Measurements from ENCODE around the gene RXFP2.

RXFP2 gene

GRCh38 chr13:31772231-31772630 is 32.9 kb downstream of the RXFP2 start:
- Histone ChIP-seq H3K9me3 (ENCODE audit: low read depth, low read length) (no peaks in the 10 kb centered on the region), H3K27ac (no peak overlapping the region), H3K36me3 (ENCODE audit: insufficient read depth, low read length) (no peaks in the 10 kb centered on the region), H3K4me3 (no peak overlapping the region), H3K9ac (ENCODE audit: insufficient read length) (no peak overlapping the region)
- TF ChIP-seq FOXP2 (optimal IDR thresholded peaks at IDR 0.05; ENCODE audit: control extremely low read depth, extremely low read length, insufficient read depth) (no peak), POLR2AphosphoS5 (IDR thresholded peaks at IDR 0.05; ENCODE audit: borderline replicate concordance, low read depth, low read length) (no peak), EZH2 (IDR thresholded peaks at IDR 0.05) (no peak)
- DNase-seq (ENCODE audit: low read depth, low spot score): no peak

GRCh38 chr13:31773538-31773937 is 34.2 kb downstream of the RXFP2 start:
- TF ChIP-seq FOXP2 (optimal IDR thresholded peaks at IDR 0.05; ENCODE audit: control extremely low read depth, extremely low read length, insufficient read depth) (no peak), EZH2 (IDR thresholded peaks at IDR 0.05) (no peak), POLR2AphosphoS5 (IDR thresholded peaks at IDR 0.05; ENCODE audit: borderline replicate concordance, low read depth, low read length) (no peak)
- Histone ChIP-seq H3K36me3 (ENCODE audit: insufficient read depth, low read length) (no peaks in the 10 kb centered on the region), H3K27ac (no peak overlapping the region), H3K9me3 (ENCODE audit: low read depth, low read length) (no peaks in the 10 kb centered on the region), H3K9ac (ENCODE audit: insufficient read length) (no peak overlapping the region), H3K4me3 (no peak overlapping the region)
- DNase-seq (ENCODE audit: low read depth, low spot score): no peak

GRCh38 chr13:31774186-31774750 is 34.9 kb downstream of the RXFP2 start:
- no peaks in the 10 kb centered on the region for H3K36me3 ChIP-seq (ENCODE audit: insufficient read depth, low read length)
- no peak for DNase-seq (ENCODE audit: low read depth, low spot score)
- H3K27ac ChIP-seq: no peak overlapping the region
- H3K9me3 ChIP-seq (ENCODE audit: low read depth, low read length): no peaks in the 10 kb centered on the region
- H3K9ac ChIP-seq (ENCODE audit: insufficient read length): no peak overlapping the region
- TF ChIP-seq POLR2AphosphoS5 (IDR thresholded peaks at IDR 0.05; ENCODE audit: borderline replicate concordance, low read depth, low read length): no peak
- TF ChIP-seq FOXP2 (optimal IDR thresholded peaks at IDR 0.05; ENCODE audit: control extremely low read depth, extremely low read length, insufficient read depth): no peak
- TF ChIP-seq EZH2 (IDR thresholded peaks at IDR 0.05): no peak
- no peak overlapping the region for H3K4me3 ChIP-seq

GRCh38 chr13:31775148-31775547 is 35.8 kb downstream of the RXFP2 start:
- Histone ChIP-seq H3K9ac (ENCODE audit: insufficient read length) (no peak overlapping the region), H3K36me3 (ENCODE audit: insufficient read depth, low read length) (no peaks in the 10 kb centered on the region), H3K27ac (no peak overlapping the region), H3K9me3 (ENCODE audit: low read depth, low read length) (no peaks in the 10 kb centered on the region), H3K4me3 (no peak overlapping the region)
- no peak for DNase-seq (ENCODE audit: low read depth, low spot score)
- TF ChIP-seq FOXP2 (optimal IDR thresholded peaks at IDR 0.05; ENCODE audit: control extremely low read depth, extremely low read length, insufficient read depth): no peak
- TF ChIP-seq EZH2 (IDR thresholded peaks at IDR 0.05): no peak
- no peak for TF ChIP-seq POLR2AphosphoS5 (IDR thresholded peaks at IDR 0.05; ENCODE audit: borderline replicate concordance, low read depth, low read length)

GRCh38 chr13:31775686-31776085 is 36.4 kb downstream of the RXFP2 start:
- TF ChIP-seq FOXP2 (optimal IDR thresholded peaks at IDR 0.05; ENCODE audit: control extremely low read depth, extremely low read length, insufficient read depth) (no peak), EZH2 (IDR thresholded peaks at IDR 0.05) (no peak)
- Histone ChIP-seq H3K27ac (no peak overlapping the region), H3K9me3 (ENCODE audit: low read depth, low read length) (no peaks in the 10 kb centered on the region), H3K4me3 (no peak overlapping the region), H3K9ac (ENCODE audit: insufficient read length) (no peak overlapping the region), H3K36me3 (ENCODE audit: insufficient read depth, low read length) (no peaks in the 10 kb centered on the region)
- DNase-seq (ENCODE audit: low read depth, low spot score): no peak

- no peak overlapping the region for H3K4me3 ChIP-seq
- TF ChIP-seq FOXP2 (optimal IDR thresholded peaks at IDR 0.05; ENCODE audit: control extremely low read depth, extremely low read length, insufficient read depth): no peak
- H3K9me3 ChIP-seq (ENCODE audit: low read depth, low read length): no peaks in the 10 kb centered on the region
- no peaks in the 10 kb centered on the region for H3K36me3 ChIP-seq (ENCODE audit: insufficient read depth, low read length)
- no peak for DNase-seq (ENCODE audit: low read depth, low spot score)
- no peak overlapping the region for H3K27ac ChIP-seq
- no peak overlapping the region for H3K9ac ChIP-seq (ENCODE audit: insufficient read length)
These were observed 41.7 kb downstream of the RXFP2 start for GRCh38 chr13:31781064-31781463.

GRCh38 chr13:31786011-31786410 is 46.7 kb downstream of the RXFP2 start:
- Histone ChIP-seq H3K9ac (ENCODE audit: insufficient read length) (no peak overlapping the region), H3K4me3 (no peak overlapping the region), H3K36me3 (ENCODE audit: insufficient read depth, low read length) (no peaks in the 10 kb centered on the region), H3K9me3 (ENCODE audit: low read depth, low read length) (no peaks in the 10 kb centered on the region), H3K27ac (no peak overlapping the region)
- TF ChIP-seq POLR2AphosphoS5 (IDR thresholded peaks at IDR 0.05; ENCODE audit: borderline replicate concordance, low read depth, low read length) (no peak), FOXP2 (optimal IDR thresholded peaks at IDR 0.05; ENCODE audit: control extremely low read depth, extremely low read length, insufficient read depth) (no peak), EZH2 (IDR thresholded peaks at IDR 0.05) (no peak)
- no peak for DNase-seq (ENCODE audit: low read depth, low spot score)

GRCh38 chr13:31790992-31791391 is 51.7 kb downstream of the RXFP2 start:
- Histone ChIP-seq H3K9me3 (ENCODE audit: low read depth, low read length) (no peaks in the 10 kb centered on the region), H3K27ac (no peak overlapping the region), H3K36me3 (ENCODE audit: insufficient read depth, low read length) (no peaks in the 10 kb centered on the region), H3K9ac (ENCODE audit: insufficient read length) (no peak overlapping the region), H3K4me3 (no peak overlapping the region)
- DNase-seq (ENCODE audit: low read depth, low spot score): no peak
- no peak for TF ChIP-seq EZH2 (IDR thresholded peaks at IDR 0.05)
- TF ChIP-seq FOXP2 (optimal IDR thresholded peaks at IDR 0.05; ENCODE audit: control extremely low read depth, extremely low read length, insufficient read depth): no peak
- no peak for TF ChIP-seq POLR2AphosphoS5 (IDR thresholded peaks at IDR 0.05; ENCODE audit: borderline replicate concordance, low read depth, low read length)

- DNase-seq (ENCODE audit: low read depth, low spot score): no peak
- Histone ChIP-seq H3K4me3 (no peak overlapping the region), H3K27ac (no peak overlapping the region), H3K36me3 (ENCODE audit: insufficient read depth, low read length) (no peaks in the 10 kb centered on the region), H3K9me3 (ENCODE audit: low read depth, low read length) (no peaks in the 10 kb centered on the region), H3K9ac (ENCODE audit: insufficient read length) (no peak overlapping the region)
- TF ChIP-seq EZH2 (IDR thresholded peaks at IDR 0.05) (no peak), FOXP2 (optimal IDR thresholded peaks at IDR 0.05; ENCODE audit: control extremely low read depth, extremely low read length, insufficient read depth) (no peak), POLR2AphosphoS5 (IDR thresholded peaks at IDR 0.05; ENCODE audit: borderline replicate concordance, low read depth, low read length) (no peak)
These were observed 53.9 kb downstream of the RXFP2 start for GRCh38 chr13:31793246-31793645.
